ENCODE data around the gene LTC4S.
"Not testable (repeated sequence)": the region's sequence is repeated elsewhere in the genome, so short reads cannot be mapped to it uniquely, and the experiment has no call there.

The LTC4S gene

DNA sequence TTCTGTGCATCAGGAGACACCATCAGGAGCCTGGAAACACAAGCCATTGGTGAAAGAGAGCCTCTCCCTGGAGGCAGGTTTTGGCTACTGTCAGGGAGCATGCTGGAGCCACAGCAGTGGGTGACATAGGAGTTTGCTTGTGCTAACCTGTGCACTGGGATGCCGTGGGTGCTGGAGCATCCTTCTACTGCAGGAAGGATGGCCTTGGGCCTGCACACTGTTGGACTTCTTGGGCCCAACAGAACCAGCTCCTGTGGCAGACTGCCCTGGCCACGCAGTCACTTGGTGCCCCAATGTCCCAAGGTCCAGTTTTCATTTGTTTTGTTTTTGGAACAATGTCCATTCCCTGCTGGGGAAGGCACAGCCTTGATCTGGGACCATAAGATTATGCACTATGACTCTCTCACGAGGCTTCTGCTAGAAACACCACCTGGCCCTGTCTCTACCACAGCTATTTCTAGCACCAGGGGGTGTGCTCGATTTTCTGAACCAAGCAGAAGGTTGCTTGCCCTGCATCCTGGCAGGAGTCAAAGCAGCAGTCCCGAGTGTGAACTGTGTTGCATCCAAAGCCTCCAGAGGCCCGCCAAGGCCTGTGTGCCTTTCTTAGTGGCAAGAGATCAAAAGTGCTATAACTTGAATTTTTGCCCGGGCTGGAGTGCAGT is 5.5 kb upstream of the LTC4S start:
- H3K4me3 ChIP-seq (replicated peaks; ENCODE audit: insufficient read depth, low read length) = no peak overlapping the region
- H3K27ac ChIP-seq (replicated peaks) = no peak overlapping the region
- H3K27me3 ChIP-seq (ENCODE audit: insufficient read depth, poor library complexity, severe bottlenecking) = no peaks in the 10 kb centered on the region
- TF ChIP-seq SPI1 (IDR thresholded peaks at IDR 0.05; ENCODE audit: borderline replicate concordance, low read depth) = no peak
- DNase-seq (ENCODE audit: low read depth in 1 of 2, low spot score in 1 of 2) = no peak

DNA sequence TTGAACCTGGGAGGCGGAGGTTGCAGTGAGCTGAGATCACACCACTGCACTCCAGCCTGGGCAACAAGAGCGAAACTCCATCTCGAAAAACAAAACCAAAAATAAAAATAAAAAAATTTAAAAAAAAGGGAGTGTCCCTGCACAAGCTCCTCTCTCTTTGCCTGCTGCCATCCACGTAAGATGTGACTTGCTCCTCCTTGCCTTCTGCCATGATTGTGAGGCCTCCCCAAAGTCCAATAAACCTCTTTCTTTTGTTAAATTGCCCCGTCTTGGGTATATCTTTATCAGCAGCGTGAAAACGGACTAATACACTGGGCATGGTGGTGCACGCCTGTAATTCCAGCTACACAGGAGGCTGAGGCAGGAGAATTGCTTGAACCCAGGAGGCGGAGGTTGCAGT is 4.5 kb upstream of the LTC4S start:
- DNase-seq (ENCODE audit: low read depth in 1 of 2, low spot score in 1 of 2); H3K4me3 ChIP-seq (replicated peaks; ENCODE audit: insufficient read depth, low read length); H3K27me3 ChIP-seq (ENCODE audit: insufficient read depth, poor library complexity, severe bottlenecking); H3K27ac ChIP-seq (replicated peaks): not testable (repeated sequence)

- H3K27ac ChIP-seq (replicated peaks) = peak overlapping the region; percentile 72
- no peak overlapping the region for H3K4me3 ChIP-seq (replicated peaks; ENCODE audit: insufficient read depth, low read length)
- TF ChIP-seq GABPA (IDR thresholded peaks at IDR 0.05; ENCODE audit: low read depth) (no peak), SPI1 (IDR thresholded peaks at IDR 0.05; ENCODE audit: borderline replicate concordance, low read depth) (no peak), POLR2AphosphoS5 (IDR thresholded peaks at IDR 0.05; ENCODE audit: low read depth) (no peak)
- TF ChIP-seq, protein P1, sequence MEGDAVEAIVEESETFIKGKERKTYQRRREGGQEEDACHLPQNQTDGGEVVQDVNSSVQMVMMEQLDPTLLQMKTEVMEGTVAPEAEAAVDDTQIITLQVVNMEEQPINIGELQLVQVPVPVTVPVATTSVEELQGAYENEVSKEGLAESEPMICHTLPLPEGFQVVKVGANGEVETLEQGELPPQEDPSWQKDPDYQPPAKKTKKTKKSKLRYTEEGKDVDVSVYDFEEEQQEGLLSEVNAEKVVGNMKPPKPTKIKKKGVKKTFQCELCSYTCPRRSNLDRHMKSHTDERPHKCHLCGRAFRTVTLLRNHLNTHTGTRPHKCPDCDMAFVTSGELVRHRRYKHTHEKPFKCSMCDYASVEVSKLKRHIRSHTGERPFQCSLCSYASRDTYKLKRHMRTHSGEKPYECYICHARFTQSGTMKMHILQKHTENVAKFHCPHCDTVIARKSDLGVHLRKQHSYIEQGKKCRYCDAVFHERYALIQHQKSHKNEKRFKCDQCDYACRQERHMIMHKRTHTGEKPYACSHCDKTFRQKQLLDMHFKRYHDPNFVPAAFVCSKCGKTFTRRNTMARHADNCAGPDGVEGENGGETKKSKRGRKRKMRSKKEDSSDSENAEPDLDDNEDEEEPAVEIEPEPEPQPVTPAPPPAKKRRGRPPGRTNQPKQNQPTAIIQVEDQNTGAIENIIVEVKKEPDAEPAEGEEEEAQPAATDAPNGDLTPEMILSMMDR (IDR thresholded peaks at IDR 0.05; ENCODE audit: insufficient read depth, low read length) = no peak
- no peaks in the 10 kb centered on the region for H3K27me3 ChIP-seq (ENCODE audit: insufficient read depth, poor library complexity, severe bottlenecking)
- peak in 1 of 2 experiments; percentile 38 for DNase-seq (ENCODE audit: low read depth in 1 of 2, low spot score in 1 of 2)
Measured at GRCh38 chr5:179791881-179792611, 1.7 kb upstream of the LTC4S start.

GRCh38 chr5:179792612-179793467 is 946 bp upstream of the LTC4S start:
- Histone ChIP-seq H3K27ac (replicated peaks) (peak overlapping the region; percentile 72), H3K4me3 (replicated peaks; ENCODE audit: insufficient read depth, low read length) (no peak overlapping the region), H3K27me3 (ENCODE audit: insufficient read depth, poor library complexity, severe bottlenecking) (no peaks in the 10 kb centered on the region)
- peak; percentile 93 for TF ChIP-seq SPI1 (IDR thresholded peaks at IDR 0.05; ENCODE audit: borderline replicate concordance, low read depth)
- no peak for TF ChIP-seq GABPA (IDR thresholded peaks at IDR 0.05; ENCODE audit: low read depth)
- TF ChIP-seq REST (IDR thresholded peaks at IDR 0.05; ENCODE audit: insufficient replicate concordance, low read depth) = no peak
- TF ChIP-seq, protein P1 (IDR thresholded peaks at IDR 0.05; ENCODE audit: insufficient read depth, low read length) = no peak
- DNase-seq (ENCODE audit: low read depth in 1 of 2, low spot score in 1 of 2) = peak in 1 of 2 experiments; percentile 28

DNA sequence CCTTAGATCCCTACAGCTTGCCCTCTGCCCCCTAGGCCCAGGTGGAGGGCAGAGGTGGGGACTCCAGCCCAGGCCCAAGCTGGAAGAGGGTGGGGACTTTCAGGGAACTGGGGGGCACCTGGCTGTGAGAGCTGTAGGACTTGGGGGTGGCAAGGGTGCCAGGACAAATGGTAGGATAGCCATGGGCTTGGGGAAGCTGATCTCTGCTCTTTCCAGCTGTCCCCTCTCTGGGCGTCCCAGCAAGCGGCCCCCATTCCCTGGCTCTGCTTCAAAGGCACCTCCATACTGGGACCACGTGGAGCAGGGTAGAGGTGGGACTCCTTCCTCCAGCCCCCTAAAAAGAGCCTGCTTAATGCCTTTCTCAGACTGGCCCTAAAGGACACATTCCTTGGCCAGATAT is 385 bp downstream of the LTC4S start:
- no peaks in the 10 kb centered on the region for H3K27me3 ChIP-seq (ENCODE audit: insufficient read depth, poor library complexity, severe bottlenecking)
- TF ChIP-seq REST (IDR thresholded peaks at IDR 0.05; ENCODE audit: insufficient replicate concordance, low read depth) = no peak
- no peak for TF ChIP-seq POLR2AphosphoS5 (IDR thresholded peaks at IDR 0.05; ENCODE audit: low read depth)
- TF ChIP-seq SPI1 (IDR thresholded peaks at IDR 0.05; ENCODE audit: borderline replicate concordance, low read depth) = no peak
- TF ChIP-seq GABPA (IDR thresholded peaks at IDR 0.05; ENCODE audit: low read depth) = no peak
- TF ChIP-seq, protein P1 (IDR thresholded peaks at IDR 0.05; ENCODE audit: insufficient read depth, low read length) = no peak
- H3K27ac ChIP-seq (replicated peaks) = peak overlapping the region; percentile 72
- H3K4me3 ChIP-seq (replicated peaks; ENCODE audit: insufficient read depth, low read length) = peak overlapping the region; percentile 31
- no peak for DNase-seq (ENCODE audit: low read depth in 1 of 2, low spot score in 1 of 2)

Data from HL-60 (cell line).